Lower lobe of right lung (tissue), 2 donors: ENCODE data around the gene ORAI1. TPM values are rescaled to one million over a fixed set of nuclear protein-coding genes. Genes with fewer than 3 reads are reported as not detected.
A peak's percentile ranks its signal among the peaks of the same experiment; 100 is the strongest.

ENCODE experiments used
- ATAC-seq, 2 donors: fragments of 200-7000 bp; cut with Tn5 transposase; one replicate each; pipeline ENCODE4 v1.9.1; 2020 to 2022; ENCODE audit warnings: mild to moderate bottlenecking in 2 of 2, moderate library complexity in 2 of 2
- DNase-seq: peaks from one replicate; pipeline ENCODE4 v3.0.0-alpha.2; 2020
- H3K27ac ChIP-seq: fragments of 200-600 bp; one replicate; pipeline ENCODE4 v1.8.0; 2022
- H3K27me3 ChIP-seq: fragments of 200-600 bp; one replicate; pipeline ENCODE4 v1.8.0; 2022; ENCODE audit warnings: low read depth
- H3K36me3 ChIP-seq: fragments of 200-600 bp; one replicate; pipeline ENCODE4 v1.8.0; 2022; ENCODE audit warnings: mild to moderate bottlenecking
- H3K4me1 ChIP-seq: fragments of 200-600 bp; one replicate; pipeline ENCODE4 v1.8.0; 2022
- H3K4me3 ChIP-seq: fragments of 200-600 bp; one replicate; pipeline ENCODE4 v1.8.0; 2022; ENCODE audit warnings: mild to moderate bottlenecking
- H3K9me3 ChIP-seq: fragments of 200-600 bp; one replicate; pipeline ENCODE4 v1.8.0; 2022
- intact Hi-C: fragments of 100-400 bp; cut with DNase I; formaldehyde crosslinking; loops from one replicate; pipeline ENCODE4 v1.11.0; 2022
- total RNA-seq: library from RNA; stranded (reverse); fragmentation: NEBNext Ultra II Directional; extraction: Animal tissue kit (Norgen Biotek cat#: 25700); gene quantifications from one replicate; pipeline ENCODE4 v1.2.1, GENCODE V29; 2021
- TF ChIP-seq, protein P1 (sequence below): fragments of 200-600 bp; IDR thresholded peaks from one replicate; pipeline ENCODE4 v1.8.0; 2022; ENCODE audit warnings: antibody characterized with exemption, mild to moderate bottlenecking
- donor health status: DM: no; HTN: yes; CAD: no; lungs with severe emphysema.

ORAI1 gene
- total RNA-seq, 1 donor from 2014 or later, result 39.0 TPM

DNA sequence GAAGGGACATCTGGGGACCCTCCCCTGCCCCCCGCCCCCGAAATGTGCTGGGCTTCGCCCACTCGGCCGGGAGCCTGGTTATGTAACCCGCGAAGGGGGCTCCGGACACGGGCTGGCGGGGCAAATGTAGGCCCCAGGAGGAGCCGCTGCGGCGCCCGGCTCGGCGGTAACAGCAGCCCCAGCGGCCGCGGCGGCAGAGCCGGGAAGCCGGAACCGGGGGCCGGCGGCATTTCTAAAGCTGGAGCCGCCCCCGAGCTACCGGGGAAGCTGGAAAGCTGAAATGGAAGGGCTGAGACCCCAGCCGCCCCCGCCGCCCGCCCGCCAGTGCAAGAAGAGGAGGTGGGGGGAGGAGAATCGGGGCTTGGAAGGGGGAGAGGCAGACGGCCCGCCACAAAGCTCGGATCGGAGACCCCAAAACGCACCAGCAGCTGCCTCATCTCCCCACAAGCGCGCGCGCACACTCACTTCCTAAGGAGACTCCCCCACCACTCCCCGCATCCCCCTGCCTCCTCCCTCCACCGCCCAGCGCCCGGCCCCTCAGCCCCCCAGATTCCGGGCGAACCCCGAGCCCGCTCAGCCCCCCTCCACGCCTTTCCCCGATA, 47.0 kb upstream of the ORAI1 start:
- DNase-seq (peak; percentile 61), ATAC-seq (peak; percentile 46 to 54)
- Histone ChIP-seq H3K4me1 (peaks cover 46% of the 10 kb centered on the region), H3K27ac (peak overlapping the region; percentile 84), H3K4me3 (peak overlapping the region; percentile 75), H3K9me3 (no peaks in the 10 kb centered on the region), H3K27me3 (no peaks in the 10 kb centered on the region), H3K36me3 (peaks cover 13% of the 10 kb centered on the region)
- TF ChIP-seq, protein P1, sequence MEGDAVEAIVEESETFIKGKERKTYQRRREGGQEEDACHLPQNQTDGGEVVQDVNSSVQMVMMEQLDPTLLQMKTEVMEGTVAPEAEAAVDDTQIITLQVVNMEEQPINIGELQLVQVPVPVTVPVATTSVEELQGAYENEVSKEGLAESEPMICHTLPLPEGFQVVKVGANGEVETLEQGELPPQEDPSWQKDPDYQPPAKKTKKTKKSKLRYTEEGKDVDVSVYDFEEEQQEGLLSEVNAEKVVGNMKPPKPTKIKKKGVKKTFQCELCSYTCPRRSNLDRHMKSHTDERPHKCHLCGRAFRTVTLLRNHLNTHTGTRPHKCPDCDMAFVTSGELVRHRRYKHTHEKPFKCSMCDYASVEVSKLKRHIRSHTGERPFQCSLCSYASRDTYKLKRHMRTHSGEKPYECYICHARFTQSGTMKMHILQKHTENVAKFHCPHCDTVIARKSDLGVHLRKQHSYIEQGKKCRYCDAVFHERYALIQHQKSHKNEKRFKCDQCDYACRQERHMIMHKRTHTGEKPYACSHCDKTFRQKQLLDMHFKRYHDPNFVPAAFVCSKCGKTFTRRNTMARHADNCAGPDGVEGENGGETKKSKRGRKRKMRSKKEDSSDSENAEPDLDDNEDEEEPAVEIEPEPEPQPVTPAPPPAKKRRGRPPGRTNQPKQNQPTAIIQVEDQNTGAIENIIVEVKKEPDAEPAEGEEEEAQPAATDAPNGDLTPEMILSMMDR, result no peak
- intact Hi-C loops, result no loop called here

DNA sequence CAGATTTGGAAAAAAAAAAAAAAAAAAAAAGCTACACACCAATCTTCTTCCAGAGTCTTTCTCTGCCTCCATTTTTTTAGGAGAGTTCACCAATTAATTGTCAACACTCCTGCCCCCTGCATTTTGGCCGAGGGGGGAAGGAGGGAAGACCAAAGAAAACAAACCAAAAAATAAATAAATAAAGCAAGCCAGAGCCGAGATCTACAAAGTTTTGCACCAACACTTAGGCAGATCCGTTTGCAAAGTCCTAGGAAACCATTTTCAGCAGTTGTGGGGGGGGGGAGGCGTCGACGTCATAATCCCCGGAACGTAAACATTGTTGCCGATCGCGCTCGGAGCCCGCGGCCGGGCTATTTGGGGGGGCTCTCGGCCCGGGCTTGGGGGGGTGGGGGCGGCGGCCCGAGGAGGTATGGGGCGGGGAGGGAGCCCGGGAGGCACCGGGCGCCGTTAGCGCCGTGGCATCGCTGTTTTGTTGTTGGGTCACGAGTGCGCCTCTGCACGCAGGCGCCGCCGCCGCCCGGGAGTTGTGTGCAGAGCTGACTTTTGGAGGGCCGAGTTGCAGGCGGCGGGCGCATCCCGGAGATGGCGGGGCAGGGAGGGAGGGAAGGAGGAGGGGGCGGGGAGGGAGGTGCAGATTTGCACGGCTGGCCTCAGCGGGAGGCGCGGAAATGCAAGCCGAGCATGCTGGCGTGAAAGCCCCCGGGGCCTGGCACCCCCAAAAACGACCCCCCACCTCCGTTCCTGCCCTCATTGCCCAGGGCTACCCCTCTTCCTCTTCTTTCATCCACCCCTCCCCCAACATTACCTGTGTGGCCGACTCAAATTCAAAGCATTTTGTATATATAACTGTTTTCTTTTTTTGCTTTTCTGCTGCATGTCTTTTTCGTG, 46.1 kb upstream of the ORAI1 start:
- Histone ChIP-seq H3K4me3 (peak overlapping the region; percentile 75), H3K9me3 (no peaks in the 10 kb centered on the region), H3K27me3 (no peaks in the 10 kb centered on the region), H3K36me3 (peaks cover 4% of the 10 kb centered on the region), H3K27ac (peak overlapping the region; percentile 84), H3K4me1 (peaks cover 46% of the 10 kb centered on the region)
- intact Hi-C loops, result no loop called here
- DNase-seq (peak; percentile 83), ATAC-seq (peak; percentile 63 to 70)
- TF ChIP-seq, protein P1, result no peak

DNA sequence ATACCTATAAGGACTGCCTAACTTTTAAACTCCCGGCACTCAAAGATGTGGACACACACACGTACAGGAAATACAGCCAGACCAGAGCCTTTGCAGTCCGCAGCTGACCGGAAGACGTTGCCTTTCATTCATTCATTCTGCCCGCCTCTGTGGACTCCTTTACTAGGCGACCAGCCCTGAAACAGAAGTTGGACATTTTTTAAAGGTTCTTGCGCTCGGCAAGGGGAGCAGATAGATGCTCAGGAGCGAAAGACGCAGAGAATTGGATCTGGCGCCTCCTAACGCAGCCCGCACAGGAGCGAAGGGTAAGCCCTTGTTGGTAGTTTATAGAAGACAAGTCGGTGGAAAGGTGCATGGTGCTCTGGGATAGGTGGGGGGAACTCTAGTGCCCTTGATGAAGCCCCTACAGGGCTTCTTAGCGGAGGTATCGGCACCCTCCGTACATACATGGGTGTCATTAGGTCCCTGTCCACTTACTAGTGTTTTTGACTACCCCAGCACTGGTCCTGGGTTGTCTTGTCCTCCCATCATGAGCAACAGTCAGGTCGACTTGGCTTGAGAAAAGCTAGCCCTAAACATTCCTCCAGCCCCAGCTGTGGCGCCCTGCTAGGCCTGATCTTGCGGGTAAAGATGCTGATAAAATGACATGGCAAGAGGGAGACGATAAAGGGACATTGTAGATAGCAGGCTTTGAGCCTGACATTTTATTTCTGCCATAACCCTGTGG, 45.2 kb upstream of the ORAI1 start, which contains the start of gene KDM2B:
Gene KDM2B (minus strand): TSS at position 65 of the 727 bp plus-strand sequence. CDS start 112 bp downstream, outside the sequence.
- intact Hi-C loops, result no loop called here
- peak within 1 kb of the TSS; percentile 75 for H3K4me3 ChIP-seq
- no peaks in the 10 kb centered on the region for H3K27me3 ChIP-seq
- no peaks in the 10 kb centered on the region for H3K36me3 ChIP-seq
- TF ChIP-seq, protein P1, result no peak
- H3K27ac ChIP-seq, result peak within 1 kb of the TSS; percentile 84
- H3K4me1 ChIP-seq, result peaks cover 46% of the 10 kb centered on the region
- no peak for DNase-seq
- no peaks in the 10 kb centered on the region for H3K9me3 ChIP-seq
- ATAC-seq, result peak; percentile 34 to 39

DNA sequence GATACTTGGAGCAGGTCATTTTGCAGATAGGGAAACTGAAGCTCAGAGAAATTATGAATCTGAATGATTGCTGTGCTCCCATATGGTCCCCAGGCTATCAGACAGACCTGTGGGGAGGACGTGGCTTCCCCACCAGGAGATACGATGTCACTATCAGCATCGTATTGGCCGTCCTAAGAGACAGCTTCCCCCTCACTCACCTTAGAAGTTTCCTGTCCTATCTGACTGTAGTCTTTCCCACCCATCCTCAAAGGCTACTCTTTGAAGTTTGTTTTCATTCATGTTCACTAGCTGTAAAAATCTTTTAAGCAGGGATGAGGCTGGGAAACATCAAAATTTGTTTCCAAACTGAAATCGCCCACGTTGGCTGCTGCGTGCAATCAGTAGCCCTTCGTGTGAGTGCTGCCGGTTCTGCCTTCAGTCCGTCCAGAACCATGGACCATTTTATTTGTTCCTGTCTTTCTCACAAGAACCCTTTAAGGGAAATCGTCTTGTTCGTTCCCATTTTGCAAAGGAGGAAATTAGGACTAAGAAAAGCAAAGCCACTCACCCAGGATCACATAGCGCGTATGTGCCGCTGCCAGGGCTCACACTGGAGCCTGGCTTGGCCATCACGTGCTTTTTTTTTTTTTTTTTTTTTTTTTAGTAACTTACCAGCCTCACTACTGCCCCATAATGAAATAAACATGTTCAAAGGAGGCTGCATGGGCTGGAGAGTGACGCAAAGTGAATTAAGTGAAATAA, 44.5 kb upstream of the ORAI1 start:
- peaks cover 43% of the 10 kb centered on the region for H3K4me1 ChIP-seq

More for the DNA sequence above, 44.5 kb upstream of the ORAI1 start:
- H3K9me3 ChIP-seq, result no peaks in the 10 kb centered on the region
- ATAC-seq (peak; percentile 8 to 26), DNase-seq (no peak)
- no peaks in the 10 kb centered on the region for H3K27me3 ChIP-seq
- intact Hi-C loops, result no loop called here
- H3K4me3 ChIP-seq, result peak overlapping the region; percentile 75
- no peaks in the 10 kb centered on the region for H3K36me3 ChIP-seq
- TF ChIP-seq, protein P1, result no peak
- H3K27ac ChIP-seq, result peak overlapping the region; percentile 84
